GM18502 (cell line): Measurements from ENCODE around the gene COL23A1.
"Not testable (repeated sequence)": the region's sequence is repeated elsewhere in the genome, so short reads cannot be mapped to it uniquely, and the experiment has no call there.

ENCODE experiments used
- ATAC-seq: cut with Tn5 transposase; IDR thresholded peaks from one replicate; pipeline ENCODE4 v1.9.1; 2021; ENCODE audit warnings: mild to moderate bottlenecking; ENCODE audit not compliant: unreplicated experiment, poor library complexity

Gene COL23A1

DNA sequence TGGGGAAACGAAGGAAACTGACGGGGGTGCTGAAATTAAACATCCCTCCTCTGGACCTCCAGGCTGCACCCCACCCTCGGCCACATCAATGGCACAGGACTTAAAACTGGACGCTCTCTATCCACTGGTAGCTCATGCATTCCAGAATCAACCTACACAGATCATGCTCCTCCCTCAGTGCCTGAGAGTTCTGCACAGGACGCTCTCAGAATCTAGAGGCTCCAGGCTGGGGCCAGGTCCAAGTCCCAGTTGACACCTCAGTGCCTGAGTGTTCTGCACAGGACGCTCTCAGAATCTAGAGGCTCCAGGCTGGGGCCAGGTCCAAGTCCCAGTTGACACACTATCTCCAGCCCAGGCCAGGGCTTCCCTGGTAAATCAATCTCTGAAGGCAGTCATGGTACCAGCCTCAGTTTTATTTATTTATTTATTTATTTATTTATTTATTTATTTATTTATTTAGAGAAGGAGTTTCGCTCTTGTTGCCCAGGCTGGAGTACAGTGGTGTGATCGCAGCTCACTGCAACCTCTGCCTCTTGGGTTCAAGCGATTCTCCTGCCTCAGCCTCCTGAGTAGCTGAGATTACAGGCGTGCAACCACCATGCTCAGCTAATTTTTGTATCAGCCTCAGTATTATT lies 103.2 kb downstream of the COL23A1 start:
- not testable (repeated sequence) for ATAC-seq

DNA sequence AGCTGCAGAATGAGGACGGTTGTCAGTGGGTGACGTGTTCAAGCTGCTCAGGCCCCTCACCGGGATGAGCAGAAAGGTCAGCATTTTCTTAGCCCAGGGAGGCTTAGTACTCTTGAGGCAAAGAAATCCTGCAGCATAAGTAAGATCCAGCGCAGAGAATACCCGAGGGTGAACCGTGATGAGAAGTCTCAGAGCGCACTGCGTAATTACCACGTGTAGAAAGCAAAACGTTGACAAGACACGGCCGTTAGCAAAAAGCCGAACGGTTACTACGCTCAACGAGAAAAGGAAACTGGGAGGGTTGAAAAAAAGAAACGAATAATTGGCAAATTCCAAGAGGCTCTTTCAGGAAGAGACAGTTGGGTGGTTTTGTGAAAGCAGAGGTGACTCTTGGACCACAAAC lies 104.0 kb downstream of the COL23A1 start:
- no peak for ATAC-seq

GRCh38 chr5:178483620-178484019 lies 106.6 kb downstream of the COL23A1 start:
- no peak for ATAC-seq

DNA sequence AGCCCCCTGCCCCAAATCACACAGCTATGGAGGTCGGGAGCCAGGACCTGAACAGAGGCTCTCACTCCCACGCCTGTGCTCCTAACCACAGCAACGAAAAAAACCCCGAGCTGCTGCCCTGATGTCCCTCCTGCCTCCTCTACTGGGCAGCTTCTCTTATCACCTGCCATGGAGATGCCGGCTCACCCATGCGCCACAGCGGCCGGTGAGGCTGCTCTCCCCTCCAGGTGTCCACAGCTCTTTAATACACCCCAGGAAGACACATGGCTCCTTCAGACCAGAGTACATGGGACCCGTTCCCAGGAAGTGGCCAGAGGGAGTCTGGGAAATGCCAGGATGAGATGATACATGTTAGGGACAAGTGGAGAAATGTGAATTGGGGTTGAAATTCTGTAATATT lies 110.9 kb downstream of the COL23A1 start:
- no peak for ATAC-seq

DNA sequence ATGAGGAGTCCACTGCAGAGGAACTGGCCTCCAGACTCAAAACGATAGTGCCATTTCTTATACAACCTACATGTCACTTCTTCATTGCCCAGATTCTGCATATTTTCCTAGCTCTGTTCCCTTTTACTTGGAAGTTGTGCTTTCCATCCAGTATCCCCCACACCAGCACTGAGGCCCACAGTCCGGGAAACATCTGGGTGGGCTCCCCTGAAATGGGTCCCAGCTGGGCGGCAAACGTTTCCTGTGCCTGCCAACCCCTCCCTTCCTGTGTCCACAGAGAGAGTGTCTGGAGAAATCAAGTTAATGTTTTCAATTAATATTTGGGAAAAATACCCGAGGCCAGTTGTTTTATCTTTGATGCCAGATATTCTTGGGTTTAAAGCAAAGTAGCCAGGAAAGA lies 111.8 kb downstream of the COL23A1 start:
- ATAC-seq = no peak

GRCh38 chr5:178477802-178478201 lies 112.4 kb downstream of the COL23A1 start:
- no peak for ATAC-seq

GRCh38 chr5:178476972-178477754 lies 113.0 kb downstream of the COL23A1 start:
- no peak for ATAC-seq

- no peak for ATAC-seq
Observed at GRCh38 chr5:178476531-178476930, 113.7 kb downstream of the COL23A1 start.

- no peak for ATAC-seq
Observed at GRCh38 chr5:178475422-178475821, 114.8 kb downstream of the COL23A1 start.

GRCh38 chr5:178474562-178475184 lies 115.5 kb downstream of the COL23A1 start:
- no peak for ATAC-seq

DNA sequence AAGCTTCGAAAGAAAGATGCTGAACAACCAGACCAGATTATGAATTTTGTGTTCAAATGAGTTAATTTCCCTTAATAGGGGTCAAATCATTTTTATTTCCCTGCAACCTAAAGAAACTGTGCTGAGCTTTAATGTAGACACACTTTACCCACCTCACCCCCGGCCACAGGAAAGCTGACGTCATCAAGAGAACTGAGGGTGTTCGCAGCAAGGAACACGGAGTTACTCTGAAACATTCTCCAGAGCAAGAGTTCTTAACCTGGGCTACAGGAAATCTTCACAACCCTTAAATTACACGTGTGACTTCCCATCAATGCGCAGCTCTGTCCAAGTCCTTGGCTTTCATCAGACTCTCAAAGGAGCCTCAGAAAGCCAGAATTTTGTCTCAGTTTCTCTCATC lies 116.3 kb downstream of the COL23A1 start:
- no peak for ATAC-seq

DNA sequence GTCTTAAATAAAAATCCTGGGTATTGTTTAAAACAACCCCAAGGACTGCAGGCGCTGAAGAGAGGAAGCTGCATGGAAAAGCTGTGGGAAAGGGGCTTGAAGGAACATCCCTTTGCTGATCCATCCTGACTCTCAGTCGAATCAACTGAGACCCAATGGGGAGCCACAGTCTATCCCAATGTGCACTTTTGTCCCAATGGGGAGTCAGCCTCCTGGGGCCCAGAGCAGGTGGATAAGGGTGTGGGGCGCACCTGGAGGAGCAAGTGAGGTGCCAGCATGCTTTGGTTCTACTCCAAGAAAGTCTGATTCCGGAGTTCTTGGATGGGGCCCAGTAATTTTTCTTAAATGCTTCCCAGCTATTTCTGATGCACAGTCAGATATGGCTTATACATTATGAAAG lies 118.1 kb downstream of the COL23A1 start:
- ATAC-seq = no peak

- ATAC-seq = no peak
Observed at GRCh38 chr5:178471711-178472110, 118.5 kb downstream of the COL23A1 start.

GRCh38 chr5:178470760-178471025 lies 119.5 kb downstream of the COL23A1 start:
- no peak for ATAC-seq

DNA sequence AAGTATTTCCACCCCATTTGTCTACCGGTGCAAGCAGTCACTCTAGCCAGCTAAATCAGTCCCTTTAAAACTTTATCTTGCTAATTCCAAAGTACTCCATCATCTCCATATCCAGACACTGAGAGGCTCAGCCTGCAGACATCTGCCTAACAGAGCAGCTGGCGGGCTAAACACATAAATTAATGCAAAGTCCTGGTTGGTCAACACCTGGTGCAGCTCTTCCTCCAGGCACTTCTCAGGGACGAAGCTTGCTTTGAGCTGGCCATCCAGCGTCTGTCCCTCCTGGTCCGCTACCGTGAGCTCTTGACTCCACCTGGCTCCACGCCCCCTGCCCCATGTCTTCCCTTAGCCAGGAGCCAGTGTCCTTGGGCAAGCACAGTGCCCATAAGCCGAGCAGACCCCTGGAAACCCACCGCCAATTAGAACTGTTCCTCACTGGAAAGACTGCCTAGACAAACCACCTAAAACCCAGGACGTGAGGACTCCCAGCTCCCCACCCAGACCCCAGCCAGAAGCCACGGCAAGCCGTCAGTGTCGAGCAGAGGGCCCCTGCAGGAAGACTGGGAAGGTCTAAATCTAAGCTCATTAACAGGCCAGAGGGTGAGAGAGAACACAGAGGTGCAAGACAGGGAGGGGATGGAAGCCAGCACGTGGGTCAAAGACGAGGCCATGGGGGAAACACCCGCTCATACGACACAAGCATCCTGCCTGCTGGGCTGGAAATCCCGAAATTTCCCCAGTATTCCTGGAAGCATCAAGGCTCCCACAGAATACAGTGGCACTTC lies 120.0 kb downstream of the COL23A1 start:
- no peak for ATAC-seq

DNA sequence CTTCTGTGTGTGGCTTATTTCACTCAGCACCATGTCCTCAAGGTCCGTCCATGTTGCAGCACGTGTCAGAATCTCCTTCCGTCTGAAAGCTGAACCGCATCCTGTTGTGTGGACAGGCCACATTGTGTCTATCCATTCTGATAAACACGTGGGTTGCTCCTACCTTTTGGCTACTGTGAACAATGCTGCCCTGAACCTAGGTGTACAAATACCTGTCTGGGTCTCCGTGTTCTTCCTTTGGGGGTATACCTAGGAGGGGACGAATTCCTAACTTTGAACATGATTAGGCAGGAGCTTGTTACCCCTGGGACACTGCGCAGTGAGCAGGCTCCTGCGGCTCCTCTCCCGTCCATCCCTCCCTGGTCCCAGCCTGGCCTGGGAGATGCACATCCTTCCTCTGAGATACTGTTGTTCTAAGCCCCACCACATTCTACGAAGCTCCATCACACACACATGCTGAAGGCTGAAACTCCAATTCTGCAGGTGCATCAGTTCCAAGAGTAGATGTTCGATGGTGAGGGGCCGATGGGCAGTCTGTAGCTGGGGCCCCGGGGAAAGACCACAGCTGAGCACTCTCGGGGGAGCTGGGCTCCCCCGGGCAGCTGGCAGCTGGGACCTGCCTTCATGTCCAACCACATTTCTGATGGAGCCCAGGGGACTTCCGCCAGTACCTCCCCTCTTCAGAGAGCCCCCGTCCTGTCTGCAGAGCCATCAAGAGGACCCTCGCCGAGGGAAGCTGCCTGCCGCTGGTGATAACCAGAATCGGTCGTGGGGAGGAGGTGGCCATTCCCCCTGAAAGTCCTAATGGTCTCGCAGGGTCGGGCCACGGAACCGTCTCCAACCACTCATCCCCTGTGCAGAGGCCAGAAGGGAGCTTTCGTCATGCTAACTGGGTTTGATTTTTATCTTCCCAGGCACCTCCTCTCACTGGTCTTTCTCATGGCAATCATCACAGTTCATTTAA lies 120.9 kb downstream of the COL23A1 start:
- no peak for ATAC-seq

DNA sequence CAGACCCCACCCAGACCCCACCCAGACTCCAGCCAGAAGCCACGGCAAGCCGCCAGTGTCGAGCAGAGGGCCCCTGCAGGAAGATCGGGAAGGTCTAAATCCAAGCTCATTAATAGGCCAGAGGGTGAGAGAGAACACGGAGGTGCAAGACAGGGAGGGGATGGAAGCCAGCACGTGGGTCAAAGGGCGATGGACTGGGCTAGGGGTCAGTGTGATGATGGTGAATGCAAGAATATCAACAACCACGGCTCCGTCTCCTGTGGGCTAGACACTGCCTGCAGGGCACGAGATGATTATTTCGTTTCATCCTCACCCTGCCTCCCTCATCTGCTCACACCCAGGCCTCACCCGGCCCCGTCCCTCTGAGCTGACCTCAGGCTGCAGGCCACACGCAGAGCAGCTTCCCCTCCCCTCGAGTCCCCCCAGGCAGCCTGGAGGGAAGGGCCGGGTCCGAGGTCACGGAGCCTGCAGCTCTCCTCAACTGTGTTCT lies 122.0 kb downstream of the COL23A1 start:
- ATAC-seq = no peak

DNA sequence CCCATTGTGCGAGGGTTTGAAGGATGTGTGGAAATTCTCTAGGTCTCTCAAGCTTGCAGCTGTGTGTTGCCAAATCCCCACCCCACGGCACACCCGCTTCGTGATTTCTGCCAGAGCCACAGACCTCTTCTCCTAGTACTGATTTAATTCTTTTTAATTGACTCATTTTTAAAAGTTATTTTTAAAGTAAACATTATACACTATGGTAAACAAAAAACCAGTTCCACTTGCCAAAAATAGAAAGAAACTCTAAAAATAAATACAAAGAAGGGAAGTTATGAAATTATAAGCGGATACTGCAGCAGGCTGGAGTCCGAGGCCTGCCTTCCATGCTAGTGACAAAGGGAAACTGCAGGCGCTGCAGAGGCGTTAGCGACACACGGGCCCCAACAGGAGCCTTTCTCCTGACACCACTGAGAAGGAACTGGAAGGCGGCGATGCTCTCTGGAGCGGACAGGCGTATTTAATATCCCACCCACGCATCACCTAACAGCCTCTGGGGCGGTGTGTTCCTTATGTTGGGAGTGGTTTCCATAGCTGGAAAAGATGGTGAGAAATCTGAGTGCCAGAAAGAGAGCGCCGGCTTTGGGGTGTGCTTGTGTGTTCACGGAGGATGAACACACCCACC lies 122.5 kb downstream of the COL23A1 start:
- no peak for ATAC-seq

DNA sequence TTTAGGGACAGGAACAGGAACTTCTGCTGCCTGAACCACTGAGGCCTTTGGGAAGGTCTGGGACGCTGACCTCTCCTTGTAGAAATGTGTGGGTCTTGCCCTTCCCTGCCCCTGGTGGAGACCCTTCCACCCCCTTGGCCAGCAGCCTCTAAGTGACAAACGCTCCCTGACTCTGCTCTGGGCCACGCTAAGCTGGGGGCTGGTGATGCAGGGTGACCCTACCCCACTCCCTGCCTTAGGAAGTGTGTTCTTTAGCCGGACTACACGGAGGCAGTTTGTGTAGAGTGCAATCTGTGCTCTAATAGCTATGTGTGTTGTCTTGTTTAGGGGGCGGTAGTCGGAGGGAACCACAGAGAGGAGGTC lies 123.0 kb downstream of the COL23A1 start:
- ATAC-seq = no peak
